Measurements from ENCODE around the gene XYLB.

The XYLB gene

GRCh38 chr3:38372214-38372601 is 25.6 kb downstream of the XYLB start:
- TF ChIP-seq CTCF (conservative IDR thresholded peaks at IDR 0.05) (no peak), ZFX (IDR thresholded peaks at IDR 0.05) (no peak)
- no peak overlapping the region for H3K27ac ChIP-seq

- no peak overlapping the region for H3K27ac ChIP-seq
- TF ChIP-seq CTCF (conservative IDR thresholded peaks at IDR 0.05) (no peak), ZFX (IDR thresholded peaks at IDR 0.05) (no peak)
Observed at GRCh38 chr3:38374221-38374620, 27.6 kb downstream of the XYLB start.

- H3K27ac ChIP-seq: no peak overlapping the region
- TF ChIP-seq CTCF (conservative IDR thresholded peaks at IDR 0.05): no peak
- TF ChIP-seq ZFX (IDR thresholded peaks at IDR 0.05): no peak
Observed at GRCh38 chr3:38375072-38375471, 28.5 kb downstream of the XYLB start.

GRCh38 chr3:38375488-38376097 is 29.0 kb downstream of the XYLB start:
- no peak for TF ChIP-seq ZFX (IDR thresholded peaks at IDR 0.05)
- no peak overlapping the region for H3K27ac ChIP-seq

GRCh38 chr3:38376098-38376816 is 29.7 kb downstream of the XYLB start:
- no peak overlapping the region for H3K27ac ChIP-seq
- TF ChIP-seq ZFX (IDR thresholded peaks at IDR 0.05): no peak
- no peak for TF ChIP-seq CTCF (conservative IDR thresholded peaks at IDR 0.05)

GRCh38 chr3:38379201-38379770 is 32.7 kb downstream of the XYLB start:
- no peak overlapping the region for H3K27ac ChIP-seq
- TF ChIP-seq CTCF (conservative IDR thresholded peaks at IDR 0.05) (no peak), ZFX (IDR thresholded peaks at IDR 0.05) (no peak)

- no peak for TF ChIP-seq ZFX (IDR thresholded peaks at IDR 0.05)
Observed at GRCh38 chr3:38382506-38383080, 36.0 kb downstream of the XYLB start.

GRCh38 chr3:38383156-38383875 is 36.7 kb downstream of the XYLB start:
- no peak overlapping the region for H3K27ac ChIP-seq
- TF ChIP-seq ZFX (IDR thresholded peaks at IDR 0.05): no peak
- TF ChIP-seq CTCF (conservative IDR thresholded peaks at IDR 0.05): no peak

More at GRCh38 chr3:38382506-38383080, 36.0 kb downstream of the XYLB start:
- no peak overlapping the region for H3K27ac ChIP-seq

All from C4-2B (cell line).